Measurements from ENCODE around the gene PSMG4. TPM values are rescaled to one million over a fixed set of nuclear protein-coding genes. Genes with fewer than 3 reads are reported as not detected.

Gene PSMG4
- total RNA-seq, 1 donor from 2014 or later: 26.3 TPM

DNA sequence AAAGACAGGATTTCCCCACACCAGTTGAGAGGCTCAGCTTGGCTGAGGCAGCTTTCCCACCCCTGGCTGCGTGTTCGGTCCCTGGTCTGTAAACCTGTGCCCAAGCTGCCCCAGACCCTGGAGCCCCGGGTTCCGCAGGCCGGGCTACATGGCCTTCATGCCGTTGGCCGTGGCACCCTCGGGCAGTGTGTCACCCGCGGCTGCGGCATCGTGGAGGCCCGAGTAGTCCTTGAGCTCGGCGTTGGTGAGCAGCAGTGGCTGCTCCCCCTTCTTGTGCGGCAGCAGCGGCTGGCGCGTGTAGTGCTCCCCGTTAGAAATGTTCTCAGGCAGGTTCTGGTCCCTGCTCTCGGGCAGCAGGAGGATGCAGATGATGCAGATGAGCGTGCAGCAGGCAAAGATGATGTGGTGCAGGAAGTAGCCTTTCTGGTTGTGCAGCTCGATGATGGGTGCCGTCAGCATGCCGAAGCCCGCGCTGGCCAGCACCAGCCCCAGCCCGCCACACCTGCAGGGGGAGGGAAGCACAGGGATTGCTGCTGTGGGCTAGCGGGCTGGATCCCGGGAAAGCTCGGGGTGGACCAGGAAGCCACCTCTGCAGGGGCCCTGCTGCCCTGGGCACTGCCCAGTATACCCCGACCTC is 14.3 kb downstream of the PSMG4 start:
- intact Hi-C loops (cut with micrococcal nuclease): loop anchor here (10.0 kb wide), 1 partner anchor 722 kb away; no protein-coding TSS in a partner anchor

DNA sequence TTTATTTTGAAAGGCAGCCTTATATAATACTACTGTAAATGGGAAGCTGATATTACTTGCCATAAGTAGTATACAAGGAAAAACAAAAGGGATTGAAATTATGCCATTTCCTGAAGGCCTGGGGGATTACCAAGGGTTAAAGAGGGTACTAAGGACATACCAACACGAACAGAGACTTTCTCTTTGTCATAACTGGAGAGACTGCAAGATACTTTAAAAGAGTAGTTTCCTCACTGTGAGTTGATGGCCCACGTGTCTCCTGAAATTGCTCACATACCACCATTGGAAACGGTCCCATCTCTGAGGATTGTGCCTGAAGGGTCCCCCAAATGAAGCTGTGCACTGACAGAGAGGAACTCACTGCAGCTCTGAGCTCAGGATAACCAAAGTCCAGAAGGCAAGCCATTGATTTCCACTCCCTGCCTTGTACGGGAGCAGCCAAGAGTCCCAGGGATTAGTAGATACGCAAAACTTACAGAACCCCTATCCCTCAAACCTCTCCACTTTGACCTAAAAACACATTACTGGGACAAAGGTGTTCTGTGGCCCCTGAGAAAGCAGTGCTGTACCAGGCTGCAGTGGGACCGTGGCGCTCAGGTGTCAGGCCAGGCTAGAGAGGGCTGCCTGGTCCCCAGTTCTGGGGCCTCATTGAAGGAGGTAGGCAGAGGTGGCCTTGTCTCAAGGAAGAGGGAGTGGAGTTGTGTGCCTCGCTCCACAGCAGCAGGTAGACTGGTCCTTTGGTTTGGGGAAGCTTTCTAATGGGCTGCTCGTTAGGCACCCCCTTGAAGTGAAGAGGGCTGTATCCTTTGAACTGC is 15.2 kb downstream of the PSMG4 start:
- intact Hi-C loops (cut with micrococcal nuclease): loop anchor here (10.0 kb wide), 1 partner anchor 721 kb away; no protein-coding TSS in a partner anchor

DNA sequence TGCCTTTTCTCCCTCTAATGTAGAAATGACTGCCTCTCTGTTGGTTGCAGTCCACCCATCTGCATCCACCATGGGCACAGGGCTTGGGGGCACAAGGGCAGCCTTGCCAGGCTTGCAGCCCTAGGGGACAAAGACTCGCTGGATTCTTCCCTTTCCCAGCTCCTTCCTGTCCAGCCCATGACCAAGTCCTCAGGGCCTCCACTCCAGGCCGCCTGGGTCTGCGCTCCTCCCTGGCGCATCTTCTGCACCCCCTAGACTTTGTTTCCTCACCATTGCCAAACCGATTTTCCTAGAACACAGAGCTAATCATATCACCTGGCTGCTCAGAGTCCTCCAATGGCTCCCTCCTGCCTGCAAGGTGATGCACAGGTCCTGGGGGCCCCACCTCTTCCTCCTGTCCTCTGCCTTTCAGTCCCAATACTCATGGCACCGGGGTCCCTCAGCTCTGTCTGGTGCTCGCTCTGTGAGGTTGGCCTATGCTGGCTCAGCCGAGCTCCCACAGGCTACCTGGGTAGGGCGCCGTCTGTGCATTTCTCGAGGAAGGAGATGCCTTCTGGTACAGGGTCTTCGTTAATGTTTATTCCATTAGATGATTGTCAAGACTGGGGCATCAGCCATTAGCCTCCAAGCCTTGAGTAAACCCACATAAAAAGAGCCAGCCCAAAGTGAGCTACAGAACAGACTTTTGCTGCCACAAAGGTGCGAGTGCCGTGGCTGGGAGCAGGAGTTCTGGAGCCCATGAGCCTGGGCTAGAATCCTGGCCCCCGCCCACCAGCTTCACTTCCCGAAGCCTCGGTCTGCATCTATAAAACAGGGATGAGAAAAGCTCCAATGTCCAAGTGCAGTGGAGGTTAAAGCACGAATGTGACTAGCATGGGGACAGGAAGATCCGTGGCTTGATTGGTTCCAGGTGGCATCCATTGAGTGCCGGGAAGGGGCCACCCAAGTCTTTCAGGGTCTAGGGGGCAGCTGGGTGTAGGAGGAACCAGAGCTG is 17.7 kb downstream of the PSMG4 start:
- intact Hi-C loops (cut with micrococcal nuclease): loop anchor here (5.0 to 10.0 kb wide), 2 partner anchors 236 to 718 kb away; no protein-coding TSS in a partner anchor

DNA sequence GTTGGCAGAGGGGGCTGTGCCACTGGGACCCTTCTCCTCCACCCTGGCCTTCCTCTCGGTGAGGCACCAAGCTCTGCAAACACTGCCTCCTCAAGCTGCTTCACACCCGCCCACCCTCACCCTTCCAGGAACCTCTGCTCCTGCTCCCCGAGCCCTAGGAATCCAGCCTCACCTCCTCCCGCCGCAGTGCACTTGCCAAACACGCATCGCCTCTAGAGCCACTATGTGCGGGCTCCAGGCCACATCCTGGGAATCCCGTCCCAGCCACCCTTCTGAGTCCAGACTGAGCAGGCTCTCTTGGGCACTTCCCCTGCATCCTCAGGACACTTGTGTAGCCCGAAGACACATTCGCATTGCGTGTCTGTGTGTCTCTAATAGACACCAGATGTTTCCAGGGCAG is 18.5 kb downstream of the PSMG4 start:
- intact Hi-C loops (cut with micrococcal nuclease): loop anchor here (5.0 to 10.0 kb wide), 2 partner anchors 235 to 718 kb away; no protein-coding TSS in a partner anchor

DNA sequence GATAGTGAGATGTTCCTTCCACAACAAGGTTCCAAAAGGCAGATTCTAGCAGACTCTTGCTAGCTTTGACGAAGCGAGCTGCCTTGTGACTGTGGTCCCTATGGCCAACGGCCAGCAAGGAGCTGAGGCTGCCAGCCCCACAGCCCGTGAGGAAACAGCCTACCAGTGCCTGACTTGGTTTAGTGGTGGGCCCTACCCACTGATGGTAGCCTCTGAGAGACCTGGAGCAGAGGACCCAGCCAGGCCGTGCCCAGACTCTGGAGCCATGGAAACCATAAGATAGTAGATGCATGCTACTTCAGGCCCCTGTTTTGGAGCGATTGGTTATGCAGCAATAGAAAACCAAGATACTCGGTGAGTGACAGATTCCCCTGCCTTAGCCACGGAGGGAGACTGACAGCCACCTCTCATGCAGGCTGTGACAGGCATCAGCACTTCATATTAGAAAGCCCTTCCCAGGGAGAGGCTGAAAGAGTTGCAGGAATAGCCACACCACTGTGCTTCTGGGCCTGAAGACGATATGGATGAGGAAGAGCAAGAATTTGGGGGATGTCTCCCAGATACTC is 19.2 kb downstream of the PSMG4 start:
- intact Hi-C loops (cut with micrococcal nuclease): loop anchor here (2.0 to 10.0 kb wide), 3 partner anchors 181 to 717 kb away; no protein-coding TSS in a partner anchor

DNA sequence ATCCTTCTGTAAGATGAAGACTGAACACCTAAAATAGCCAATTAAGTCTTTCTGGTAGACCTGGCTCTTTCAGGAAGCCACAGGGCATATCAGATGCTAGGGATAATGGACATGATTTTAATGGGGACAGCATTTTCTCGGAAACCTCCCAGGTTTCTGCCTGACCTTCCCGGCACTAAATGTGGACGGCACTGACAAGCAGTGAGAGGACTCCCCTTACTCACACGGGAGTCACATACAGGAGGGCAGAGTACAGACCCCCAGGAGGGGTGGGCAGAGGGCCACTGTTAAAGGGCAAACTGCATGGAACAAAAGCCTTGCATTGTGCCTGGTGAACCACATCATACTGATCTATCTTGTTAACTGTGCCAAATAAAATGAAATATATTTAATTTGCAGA is 19.9 kb downstream of the PSMG4 start:
- intact Hi-C loops (cut with micrococcal nuclease): loop anchor here (1.0 to 10.0 kb wide), 4 partner anchors 180 to 716 kb away; no protein-coding TSS in a partner anchor

DNA sequence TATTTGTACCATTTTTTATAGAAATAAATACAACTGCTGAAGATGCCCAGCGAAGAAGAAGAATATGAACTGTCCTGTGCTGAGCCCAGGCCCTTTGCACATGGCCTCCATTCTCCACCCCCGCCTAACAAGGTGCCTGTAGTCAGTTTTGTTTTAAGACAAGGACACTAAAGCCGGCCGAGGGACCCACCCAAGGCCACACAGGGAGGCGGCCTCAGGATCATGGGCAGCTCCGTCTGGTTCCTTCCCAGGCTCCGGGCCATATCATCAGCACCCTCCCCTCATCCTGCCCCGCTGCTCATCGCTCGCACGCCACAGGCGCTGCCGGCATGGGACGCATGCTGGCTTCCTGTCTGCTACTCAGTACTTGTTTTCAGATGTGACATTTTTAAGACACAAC is 21.3 kb downstream of the PSMG4 start:
- intact Hi-C loops (cut with micrococcal nuclease): no loop called here

DNA sequence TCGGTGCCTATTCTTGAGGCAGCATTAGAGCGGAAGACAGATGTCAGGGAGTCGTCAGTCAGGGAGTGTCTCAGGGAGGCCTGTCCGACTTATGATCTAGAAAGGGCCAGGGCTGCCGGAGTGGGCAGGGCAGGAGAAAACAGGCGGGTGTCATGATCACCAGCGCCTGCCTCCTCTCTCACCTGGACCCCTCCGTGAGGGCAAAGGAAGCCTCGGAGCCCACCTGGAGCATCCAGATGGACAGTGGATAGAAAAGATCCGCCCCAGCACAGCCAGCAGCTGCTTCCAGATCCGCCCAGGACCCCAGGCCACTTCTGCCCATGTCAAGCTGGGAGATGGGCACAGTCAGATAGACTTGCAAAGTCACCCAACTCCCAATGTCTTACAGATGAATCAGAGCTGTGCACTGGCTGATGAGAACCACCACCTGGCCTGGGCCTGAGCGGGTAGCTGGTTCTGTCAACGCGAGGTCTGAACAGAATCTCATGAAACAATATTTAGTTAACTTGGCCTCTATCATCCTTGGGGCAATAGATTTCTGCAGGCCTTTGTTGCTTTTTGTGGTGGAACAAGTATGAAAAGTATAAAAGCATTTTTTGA is 22.2 kb downstream of the PSMG4 start:
- intact Hi-C loops (cut with micrococcal nuclease): no loop called here

DNA sequence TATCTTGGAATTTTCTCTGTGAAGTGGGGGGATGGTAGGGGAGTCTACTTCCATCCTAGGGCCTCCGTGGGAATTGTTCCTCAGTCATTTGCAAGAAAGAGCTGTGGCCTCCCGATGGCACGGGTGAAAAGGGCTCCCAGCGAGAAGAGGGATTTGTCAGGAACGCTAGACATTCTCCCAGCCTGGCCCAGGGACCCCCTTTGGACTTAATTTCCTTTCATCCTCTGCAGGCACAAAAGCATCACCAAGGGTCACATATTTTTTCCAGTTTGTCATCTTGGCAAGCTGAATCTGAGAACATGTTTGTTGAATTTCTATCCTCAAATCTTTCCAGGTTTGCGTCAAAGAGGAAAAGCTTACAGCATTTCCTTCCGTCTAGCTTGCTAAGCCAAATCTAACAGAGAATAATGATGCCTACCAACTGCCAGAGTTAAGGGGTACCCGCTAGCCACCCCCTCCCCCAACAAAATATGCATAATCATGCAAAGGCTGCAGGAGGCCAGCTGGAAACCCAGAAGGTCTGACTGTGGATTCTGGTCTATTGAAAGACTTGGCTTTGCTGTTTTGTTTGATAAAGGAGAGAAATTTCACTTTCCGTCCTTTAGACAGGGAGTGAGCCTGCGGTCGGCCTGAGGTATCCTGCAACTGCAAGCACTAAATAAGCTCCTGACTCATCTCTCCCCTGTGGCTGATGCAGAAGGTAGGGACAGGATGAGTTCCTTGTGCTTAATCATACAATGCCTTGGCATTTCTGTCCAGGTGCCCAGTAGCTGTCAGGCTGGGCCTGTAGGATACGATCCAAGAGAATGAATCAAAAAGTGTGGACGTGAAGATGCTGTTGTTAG is 23.1 kb downstream of the PSMG4 start:
- intact Hi-C loops (cut with micrococcal nuclease): no loop called here

DNA sequence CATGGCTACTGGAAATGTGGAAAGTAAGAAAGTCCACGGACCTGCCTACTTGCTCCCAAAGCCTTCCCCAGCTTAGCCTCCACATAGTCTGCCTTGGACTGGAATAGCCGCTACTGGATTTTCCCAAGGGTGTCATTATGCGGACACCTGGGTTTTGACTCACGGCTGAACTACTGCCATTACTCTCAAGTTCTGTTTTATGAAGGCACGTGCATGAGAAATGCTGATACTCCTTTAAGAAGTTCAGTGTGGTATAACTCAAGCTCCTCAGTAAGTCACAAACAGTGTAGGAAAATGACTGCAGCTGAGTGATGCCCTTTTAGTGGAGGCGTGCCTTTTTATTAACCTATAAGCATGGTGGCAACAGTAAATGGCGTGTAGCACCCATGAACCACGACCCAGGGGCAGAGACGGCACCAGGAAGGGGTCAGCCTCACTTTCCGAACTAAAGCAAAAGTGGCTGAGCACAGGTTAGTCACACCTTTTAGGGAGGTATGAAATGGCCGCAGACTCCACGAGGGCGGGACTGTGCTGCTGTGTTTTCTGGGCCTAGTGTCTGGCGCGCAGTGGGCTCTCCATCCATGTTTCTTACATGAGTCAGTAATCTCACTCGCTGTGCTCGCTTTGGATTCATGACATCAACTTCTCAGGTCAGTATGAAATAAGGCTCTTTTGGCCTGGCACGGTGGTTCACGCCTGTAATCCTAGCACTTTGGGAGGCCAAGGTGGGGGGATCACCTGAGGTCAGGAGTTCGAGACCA is 23.9 kb downstream of the PSMG4 start:
- intact Hi-C loops (cut with micrococcal nuclease): no loop called here

DNA sequence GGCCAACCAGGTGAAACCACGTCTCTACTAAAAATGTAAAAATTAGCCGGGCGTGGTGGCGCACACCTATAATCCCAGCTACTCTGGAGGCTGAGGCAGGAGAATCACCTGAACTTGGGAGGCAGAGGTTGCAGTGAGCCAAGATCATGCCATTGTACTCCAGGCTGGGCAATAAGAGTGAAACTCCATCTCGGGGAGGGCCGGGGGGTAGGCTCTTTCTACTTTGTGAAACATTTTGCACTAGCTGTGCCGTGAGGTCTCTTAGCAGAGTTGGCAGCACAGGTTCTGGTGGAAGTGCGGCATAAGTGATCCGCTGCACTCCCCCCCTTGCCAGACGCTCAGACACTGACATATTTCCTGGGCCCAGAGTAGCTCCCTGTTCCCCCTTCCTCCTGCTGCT is 24.5 kb downstream of the PSMG4 start:
- intact Hi-C loops (cut with micrococcal nuclease): no loop called here

DNA sequence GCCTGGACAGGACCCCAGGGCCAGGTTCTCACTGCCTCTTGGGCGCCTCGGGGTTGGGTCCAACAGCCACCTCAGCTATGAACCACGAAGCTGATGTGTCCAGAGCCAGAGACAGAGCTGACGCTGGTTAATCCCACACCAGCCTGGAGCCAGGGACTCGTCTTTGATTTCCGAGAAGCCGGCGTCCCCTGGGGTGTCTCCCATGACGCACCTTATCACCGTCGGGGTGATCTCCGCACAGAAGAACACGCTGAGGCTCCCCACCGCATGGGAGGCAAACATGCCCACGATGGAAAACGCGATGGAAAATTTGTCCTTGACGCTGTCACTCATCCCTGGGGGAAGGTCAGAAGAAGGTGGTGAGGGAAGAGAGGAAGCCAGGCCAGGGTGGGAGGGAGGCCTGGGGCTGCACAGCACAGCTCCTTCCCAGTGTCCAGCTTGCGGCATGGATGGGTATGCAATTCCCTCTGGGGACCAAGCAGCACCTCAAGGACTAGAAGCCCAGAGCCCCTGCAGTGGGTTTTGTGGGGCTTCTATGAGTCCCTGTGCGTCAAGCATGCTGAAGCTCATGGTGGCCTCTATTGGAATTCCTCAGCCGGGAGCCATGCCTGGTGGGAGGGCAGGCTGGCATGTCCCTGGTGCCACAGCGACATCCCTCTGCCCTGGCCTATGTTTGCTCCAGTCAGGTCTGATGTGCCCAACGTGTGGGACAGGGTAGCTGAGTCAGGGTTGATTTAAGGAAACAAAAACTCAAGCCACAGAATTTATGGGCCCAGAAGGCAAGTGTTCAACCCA is 25.1 kb downstream of the PSMG4 start:
- intact Hi-C loops (cut with micrococcal nuclease): no loop called here

DNA sequence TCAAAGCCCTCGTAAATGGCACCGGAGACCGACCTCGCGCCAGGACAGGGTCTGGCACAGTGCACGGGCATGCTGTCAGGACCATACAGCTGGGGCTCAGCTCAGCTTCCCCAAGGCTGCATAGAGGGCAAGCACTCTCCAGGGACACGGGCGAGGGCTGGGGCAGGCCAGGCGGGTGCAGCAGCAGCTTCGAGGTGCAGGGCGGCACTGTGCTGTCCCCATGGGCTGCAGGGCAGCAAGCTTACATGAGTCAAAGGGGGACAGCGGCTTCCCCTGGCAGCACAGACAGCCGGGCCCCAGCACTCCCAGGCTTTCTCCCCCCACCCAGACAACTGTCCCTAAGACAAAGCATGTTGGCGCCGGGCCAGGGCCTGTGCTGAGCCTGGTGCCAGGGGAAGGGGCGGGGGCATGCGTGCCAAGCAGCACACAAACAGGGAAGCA is 25.7 kb downstream of the PSMG4 start:
- intact Hi-C loops (cut with micrococcal nuclease): no loop called here

DNA sequence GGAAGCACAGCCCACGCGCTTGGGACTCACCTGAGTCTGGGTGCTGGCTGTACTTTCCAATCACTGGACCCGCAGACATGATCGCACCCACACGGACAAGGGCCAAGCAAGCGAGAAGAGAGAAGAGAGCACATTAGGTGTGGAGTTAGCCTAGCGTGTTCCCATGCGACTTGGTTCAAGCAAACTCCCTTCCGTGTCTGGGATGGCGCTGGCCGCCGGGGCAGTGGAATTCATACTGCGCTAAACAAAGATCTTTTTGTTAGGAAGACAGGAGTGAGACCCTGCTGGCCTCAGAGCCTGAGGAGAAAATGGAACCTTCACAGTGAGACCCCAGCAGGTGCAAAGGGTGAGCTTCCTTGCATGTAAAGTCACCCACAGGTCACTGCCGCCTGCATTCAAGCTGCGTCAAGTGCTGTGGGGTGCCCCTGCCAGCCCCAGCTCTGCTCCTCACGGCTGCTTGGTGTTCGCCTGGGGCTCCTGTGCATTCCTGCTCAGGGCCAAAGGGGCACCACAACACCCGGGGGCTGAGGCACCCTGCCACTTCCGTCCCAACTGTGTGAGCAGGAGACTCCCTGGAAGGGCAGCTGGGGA is 26.4 kb downstream of the PSMG4 start:
- intact Hi-C loops (cut with micrococcal nuclease): no loop called here

DNA sequence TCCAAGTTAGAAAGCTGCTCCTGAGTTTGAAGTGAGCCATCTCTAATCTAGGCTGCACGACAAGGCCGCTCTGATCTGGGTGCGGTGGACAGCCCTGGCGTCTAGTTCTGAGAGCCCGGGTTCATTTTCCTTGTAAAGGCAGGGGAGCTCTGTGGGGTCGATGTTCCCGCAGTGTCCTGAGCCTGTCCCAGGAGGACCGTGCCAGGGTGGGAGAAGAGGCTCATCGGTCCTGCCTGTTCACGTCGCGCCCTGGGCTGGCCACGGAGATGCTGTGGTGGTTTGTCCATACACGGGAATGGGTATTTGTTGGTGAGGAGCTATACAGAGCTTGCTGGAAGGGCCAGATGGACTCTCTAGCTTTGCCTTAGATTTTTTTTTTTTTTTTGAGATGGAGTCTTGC is 27.0 kb downstream of the PSMG4 start:
- intact Hi-C loops (cut with micrococcal nuclease): no loop called here

DNA sequence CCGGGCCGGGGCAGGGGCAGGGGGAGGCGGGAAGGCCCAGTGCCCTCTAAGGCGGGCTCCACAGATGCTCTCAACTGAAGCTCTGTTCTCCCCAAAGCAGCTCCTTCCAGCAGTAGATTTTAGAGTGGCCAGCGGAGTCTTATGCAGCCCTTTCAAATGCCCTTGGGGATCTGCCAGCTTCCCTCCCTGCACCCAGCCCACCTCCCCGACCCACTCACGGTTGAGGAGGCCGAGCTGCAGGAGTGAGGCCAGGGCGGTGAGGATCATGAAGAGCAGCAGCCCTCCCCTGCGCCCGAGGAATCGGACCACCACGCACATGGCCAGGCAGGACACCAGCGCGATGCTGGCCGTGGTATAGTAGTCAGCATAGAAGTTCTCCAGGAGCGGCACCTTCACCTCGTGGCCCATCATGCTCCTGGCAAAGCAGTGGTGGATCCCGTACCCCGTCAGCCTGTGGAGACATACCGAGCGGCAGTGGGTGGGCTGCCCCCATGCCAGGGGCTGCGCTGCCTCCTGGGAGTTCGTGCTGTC is 28.0 kb downstream of the PSMG4 start:
- intact Hi-C loops (cut with micrococcal nuclease): no loop called here

DNA sequence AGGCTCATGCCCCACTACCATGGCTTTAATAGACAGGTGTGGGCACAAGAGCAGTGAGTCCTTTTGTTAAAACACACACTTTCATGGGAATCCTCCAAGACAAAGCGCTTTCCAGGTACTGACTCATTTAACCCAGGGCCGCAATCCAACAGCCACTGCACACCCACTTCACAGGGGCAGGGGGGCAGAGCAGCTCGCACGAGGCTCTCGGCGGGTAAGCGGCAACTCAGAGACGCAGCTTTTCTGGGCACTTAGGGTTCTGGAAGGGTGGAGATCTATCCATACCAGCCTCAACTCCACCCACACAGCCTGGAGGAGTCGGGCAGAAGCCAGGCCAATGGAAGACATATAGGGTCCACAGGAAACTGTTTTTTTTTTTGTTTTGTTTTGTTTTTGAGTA is 28.6 kb downstream of the PSMG4 start:
- intact Hi-C loops (cut with micrococcal nuclease): no loop called here
